Heart left ventricle (tissue), 16 donors: ENCODE results near the gene KRTAP13-3. TPM values are rescaled to one million over a fixed set of nuclear protein-coding genes. Genes with fewer than 3 reads are reported as not detected.

Source experiments
- ATAC-seq, 4 donors: fragments of 200-7000 bp; cut with Tn5 transposase; one replicate each; pipeline ENCODE4 v1.9.1; 2020 to 2022; ENCODE audit warnings: moderate library complexity in 4 of 4, mild to moderate bottlenecking in 3 of 4, moderate number of reproducible peaks in 1 of 4
- DNase-seq, 5 donors: peaks; one replicate each; pipeline ENCODE4 v3.0.0-alpha.2; 2020
- H3K27ac ChIP-seq, 12 donors: fragments of 200-600 bp; sonication (generic) in 4 of 12; one replicate each; pipeline versions ENCODE4 v1.5.0 to v1.8.0; 2016 to 2022; ENCODE audit warnings: mild to moderate bottlenecking in 2 of 12
- H3K27me3 ChIP-seq, 9 donors: fragments of 200-600 bp; sonication (generic) in 2 of 9; one replicate each; pipeline versions ENCODE4 v1.5.1 to v1.8.0; 2016 to 2022; ENCODE audit warnings: mild to moderate bottlenecking in 3 of 9
- H3K36me3 ChIP-seq, 9 donors: fragments of 200-600 bp; sonication (generic) in 2 of 9; one replicate each; pipeline versions ENCODE4 v1.5.0 to v1.8.0; 2018 to 2022; ENCODE audit warnings: mild to moderate bottlenecking in 2 of 9
- H3K4me1 ChIP-seq, 12 donors: fragments of 200-600 bp; sonication (generic) in 4 of 12; one replicate each; pipeline versions ENCODE4 v1.5.0 to v1.8.0; 2016 to 2022; ENCODE audit warnings: mild to moderate bottlenecking in 3 of 12
- H3K4me3 ChIP-seq, 12 donors: fragments of 200-600 bp; sonication (generic) in 4 of 12; one replicate each; pipeline versions ENCODE4 v1.5.0 to v1.8.0; 2017 to 2022; ENCODE audit warnings: mild to moderate bottlenecking in 9 of 12, moderate library complexity in 4 of 12
- H3K9me3 ChIP-seq, 12 donors: fragments of 200-600 bp; sonication (generic) in 4 of 12; one replicate each; pipeline versions ENCODE4 v1.5.0 to v1.8.0; 2016 to 2022; ENCODE audit warnings: mild to moderate bottlenecking in 1 of 12
- CTCF ChIP-seq, 12 donors: fragments of 200-600 bp; sonication (generic) in 4 of 12; IDR thresholded peaks; one replicate each; pipeline versions ENCODE4 v1.5.0 to v1.8.0; 2018 to 2022; ENCODE audit warnings: antibody characterized with exemption in 12 of 12, mild to moderate bottlenecking in 5 of 12
- POLR2A ChIP-seq, 2 donors: fragments of 450-650 bp; IDR thresholded peaks; one replicate each; pipeline ENCODE4 v1.6.1; 2017; ENCODE audit warnings: antibody characterized with exemption in 2 of 2, mild to moderate bottlenecking in 2 of 2, moderate library complexity in 2 of 2
- WGBS, 4 donors: extraction: QIAGEN DNeasy Blood & Tissue Kit in 2 of 4; methylation state at CpG; one replicate each; pipeline versions ENCODE4 v1.1.5 to v1.1.7; 2013 to 2018; 5-methylcytosine and 5-hydroxymethylcytosine counted together
- intact Hi-C, 10 donors: fragments of 100-400 bp; cut with DNase I; formaldehyde crosslinking; loops; one replicate each; pipeline versions ENCODE4 v1.11.1 to v1.14.2; 2022
- polyA plus RNA-seq, 2 donors: library from polyadenylated mRNA; stranded (reverse); fragments of 200-250 nt; gene quantifications; one replicate each; pipeline ENCODE4 v1.2.3, GENCODE V29; 2013
- total RNA-seq, 9 donors: library from RNA; depleted of rRNA in 2 of 9; stranded (reverse); fragments of >200 nt in 2 of 9; fragmentation: NEBNext Ultra II Directional in 3 of 9; extraction: Animal tissue kit (Norgen Biotek cat#: 25700) in 3 of 9; gene quantifications; one replicate each; pipeline versions ENCODE4 v1.1.0 to v1.2.4, GENCODE V29; 2016 to 2023
- donor health status: ischemic (EF 13 %, LVEDD 7.1; RV severe dilation, severe dysfunction).
- donor health status: healthy with polysubstance abuse.
- donor health status: DM: no; HTN: yes; CAD: no.
- donor health status: DM: no; HTN: no; CAD: no.
- donor health status: ischemic (EF 25% LVEDD 6.9; RV normal size, moderate dysfunction).
- donor health status: ischemic (EF 25% LVEDD 5.7; RV mildly dilated, moderate dysfunction).
- donor health status: healthy.
- donor health status: DM: yes; HTN: yes; CAD: no.
- donor health status: ischemic (EF 35%, LVEDD 5.7; RV mildly dilated, moderate dysfunction).
- donor health status: nonischemic (EF 11% LVEDD 7.7; RV severe dilation, severe dysfunction).
- donor health status: DM: yes; HTN: yes; CAD: no.
- donor health status: PGD.
- donor health status: ischemic (EF 29% LVEDD 5.4; RV normal size, mild dysfunction).
- donor health status: nonischemic (EF 23%, LVEDD 6.1; RV moderate dilation, normal function).

Gene KRTAP13-3
- total and polyA plus RNA-seq, 11 donors: not detected

- no peak for ATAC-seq
Measured at GRCh38 chr21:30415993-30416392, 9.7 kb downstream of the KRTAP13-3 start.

GRCh38 chr21:30408782-30409494, 16.8 kb downstream of the KRTAP13-3 start:
- Histone ChIP-seq H3K4me1 (no peaks in the 10 kb centered on the region), H3K27me3 (no peaks in the 10 kb centered on the region), H3K27ac (no peak overlapping the region), H3K36me3 (no peaks in the 10 kb centered on the region), H3K9me3 (peaks cover 0 to 22% (median 0%) of the 10 kb centered on the region in 12 donors), H3K4me3 (no peak overlapping the region)
- TF ChIP-seq POLR2A (IDR thresholded peaks at IDR 0.05) (no peak), CTCF (IDR thresholded peaks at IDR 0.05) (peak in 6 of 12 donors; percentile 10 to 44 (median 35))
- DNase-seq (peak; percentile 17 to 54 (median 34)), ATAC-seq (peak; percentile 58 to 96 (median 78))
- WGBS, 4 donors: 23 to 36% (median 24%) methylated on average over 14 of the region's 14 CpGs
- intact Hi-C loops: no loop called here

More at GRCh38 chr21:30415993-30416392, 9.7 kb downstream of the KRTAP13-3 start:
- H3K9me3 ChIP-seq: peaks cover 0 to 3% (median 0%) of the 10 kb centered on the region in 12 donors
- WGBS, 4 donors: 73 to 78% (median 76%) methylated on average over 5 of the region's 5 CpGs
- no peak overlapping the region for H3K27ac ChIP-seq
- no peaks in the 10 kb centered on the region for H3K4me1 ChIP-seq
- H3K27me3 ChIP-seq: no peaks in the 10 kb centered on the region
- H3K36me3 ChIP-seq: no peaks in the 10 kb centered on the region
- no peak overlapping the region for H3K4me3 ChIP-seq
- no peak for DNase-seq
- TF ChIP-seq POLR2A (IDR thresholded peaks at IDR 0.05): no peak
- no peak for TF ChIP-seq CTCF (IDR thresholded peaks at IDR 0.05)
- intact Hi-C loops: no loop called here

GRCh38 chr21:30395731-30396130, 30.0 kb downstream of the KRTAP13-3 start, which contains the start of gene KRTAP13-1:
KRTAP13-1 (plus strand) TSS chr21:30396031; CDS start chr21:30396087, 56 bp downstream.
- Histone ChIP-seq H3K4me1 (peaks cover 0 to 9% (median 0%) of the 10 kb centered on the region in 12 donors), H3K27me3 (no peaks in the 10 kb centered on the region), H3K9me3 (peaks cover 0 to 10% (median 1%) of the 10 kb centered on the region in 12 donors), H3K36me3 (no peaks in the 10 kb centered on the region), H3K27ac (no peak within 1 kb of the TSS), H3K4me3 (no peak within 1 kb of the TSS)
- DNase-seq: no peak
- TF ChIP-seq POLR2A (IDR thresholded peaks at IDR 0.05) (no peak), CTCF (IDR thresholded peaks at IDR 0.05) (no peak)
- WGBS, 4 donors: 72 to 86% (median 79%) methylated on average over 4 of the region's 4 CpGs
- ATAC-seq: no peak
- intact Hi-C loops: no loop called here

- no peaks in the 10 kb centered on the region for H3K27me3 ChIP-seq
- no peak for TF ChIP-seq CTCF (IDR thresholded peaks at IDR 0.05)
- no peak for TF ChIP-seq POLR2A (IDR thresholded peaks at IDR 0.05)
- peak in 3 of 4 donors; percentile 13 to 67 (median 58) for ATAC-seq
- no peaks in the 10 kb centered on the region for H3K36me3 ChIP-seq
- H3K4me1 ChIP-seq: peaks cover 0 to 9% (median 0%) of the 10 kb centered on the region in 12 donors
- no peak overlapping the region for H3K4me3 ChIP-seq
- 23 to 32% (median 24%) methylated on average over 2 of the region's 2 CpGs for WGBS, 4 donors
- no peak overlapping the region for H3K27ac ChIP-seq
- intact Hi-C loops: no loop called here
- no peak for DNase-seq
- H3K9me3 ChIP-seq: peaks cover 0 to 20% (median 2%) of the 10 kb centered on the region in 12 donors
Measured at GRCh38 chr21:30391492-30392025, 34.2 kb downstream of the KRTAP13-3 start.
